ENCODE measurements around the gene TBC1D14. TPM values are rescaled to one million over a fixed set of nuclear protein-coding genes. Genes with fewer than 3 reads are reported as not detected.

Gene TBC1D14
- total RNA-seq, 4 donors from 2014 or later = 39.8 to 47.0 (median 46.0) TPM

DNA sequence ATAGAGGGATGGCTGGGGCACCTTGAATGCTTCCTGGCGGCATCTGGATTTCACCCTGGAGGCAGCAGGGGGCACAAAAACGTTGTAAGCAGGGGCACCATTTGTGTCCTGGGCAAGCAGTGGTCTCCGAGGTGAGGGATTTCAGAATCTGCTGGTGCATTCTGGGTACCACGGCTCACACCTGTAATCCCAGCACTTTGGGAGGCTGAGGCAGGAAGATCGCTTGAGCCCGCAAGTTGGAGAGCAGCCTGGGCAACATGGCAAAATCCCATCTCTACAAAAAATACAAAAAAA is 16.8 kb upstream of the TBC1D14 start:
- Histone ChIP-seq H3K27ac (no peak overlapping the region), H3K27me3 (no peaks in the 10 kb centered on the region), H3K9me3 (no peaks in the 10 kb centered on the region), H3K36me3 (no peaks in the 10 kb centered on the region), H3K4me1 (peaks cover 8 to 19% of the 10 kb centered on the region in 2 donors), H3K4me3 (replicated peaks in 1 of 3) (no peak overlapping the region)
- no peak for DNase-seq
- intact Hi-C loops (cut with DNase I) = no loop called here
- TF ChIP-seq CTCF (IDR thresholded peaks at IDR 0.05) = no peak
- 78% methylated on average over 6 of the region's 6 CpGs for WGBS, 2 donors

GRCh38 chr4:6893449-6894085 is 16.1 kb upstream of the TBC1D14 start:
- no peaks in the 10 kb centered on the region for H3K36me3 ChIP-seq
- DNase-seq = no peak
- no peak for TF ChIP-seq CTCF (IDR thresholded peaks at IDR 0.05)
- no peak for TF ChIP-seq POLR2A (IDR thresholded peaks at IDR 0.05)
- H3K27ac ChIP-seq = no peak overlapping the region
- H3K4me3 ChIP-seq (replicated peaks in 1 of 3) = no peak overlapping the region
- WGBS, 2 donors = 74% methylated on average over 7 of the region's 7 CpGs
- no peaks in the 10 kb centered on the region for H3K27me3 ChIP-seq
- H3K4me1 ChIP-seq = peaks cover 8 to 19% of the 10 kb centered on the region in 2 donors
- intact Hi-C loops (cut with DNase I) = no loop called here
- H3K9me3 ChIP-seq = no peaks in the 10 kb centered on the region

DNA sequence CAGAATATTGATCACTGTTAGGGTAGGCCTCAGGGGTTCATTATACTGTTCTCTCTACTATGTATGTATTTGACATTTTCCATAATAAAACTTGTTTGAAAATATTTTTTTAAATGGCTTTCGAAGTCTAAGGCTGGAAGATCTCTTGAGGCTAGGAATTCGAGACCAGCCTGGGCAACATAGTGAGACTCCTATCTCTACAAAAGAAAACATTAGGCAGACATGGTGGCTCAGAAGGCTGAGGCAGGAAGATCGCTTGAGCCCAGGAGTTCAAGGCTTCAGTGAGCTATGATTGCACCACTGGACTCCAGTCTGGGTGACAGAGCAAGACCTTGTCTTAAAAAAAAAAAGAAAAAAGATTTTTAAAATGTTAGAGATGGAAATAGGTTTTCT is 15.5 kb upstream of the TBC1D14 start:
- intact Hi-C loops (cut with DNase I) = no loop called here
- H3K9me3 ChIP-seq = no peaks in the 10 kb centered on the region
- peaks cover 8 to 19% of the 10 kb centered on the region in 2 donors for H3K4me1 ChIP-seq
- H3K4me3 ChIP-seq (replicated peaks in 1 of 3) = no peak overlapping the region
- H3K27me3 ChIP-seq = no peaks in the 10 kb centered on the region
- DNase-seq = no peak
- TF ChIP-seq POLR2A (IDR thresholded peaks at IDR 0.05) (no peak), CTCF (IDR thresholded peaks at IDR 0.05) (no peak)
- no peaks in the 10 kb centered on the region for H3K36me3 ChIP-seq
- no peak overlapping the region for H3K27ac ChIP-seq
- WGBS, 2 donors = 98% methylated on average over 3 of the region's 3 CpGs

GRCh38 chr4:6894528-6895498 is 14.8 kb upstream of the TBC1D14 start:
- intact Hi-C loops (cut with DNase I) = no loop called here
- Histone ChIP-seq H3K4me3 (replicated peaks in 1 of 3) (no peak overlapping the region), H3K27me3 (no peaks in the 10 kb centered on the region), H3K36me3 (no peaks in the 10 kb centered on the region), H3K27ac (no peak overlapping the region), H3K4me1 (peaks cover 8 to 19% of the 10 kb centered on the region in 2 donors), H3K9me3 (no peaks in the 10 kb centered on the region)
- no peak for DNase-seq
- TF ChIP-seq CTCF (IDR thresholded peaks at IDR 0.05) (no peak), POLR2A (IDR thresholded peaks at IDR 0.05) (no peak)
- 89 to 90% methylated on average over 26 to 29 of the region's 29 CpGs for WGBS, 2 donors

DNA sequence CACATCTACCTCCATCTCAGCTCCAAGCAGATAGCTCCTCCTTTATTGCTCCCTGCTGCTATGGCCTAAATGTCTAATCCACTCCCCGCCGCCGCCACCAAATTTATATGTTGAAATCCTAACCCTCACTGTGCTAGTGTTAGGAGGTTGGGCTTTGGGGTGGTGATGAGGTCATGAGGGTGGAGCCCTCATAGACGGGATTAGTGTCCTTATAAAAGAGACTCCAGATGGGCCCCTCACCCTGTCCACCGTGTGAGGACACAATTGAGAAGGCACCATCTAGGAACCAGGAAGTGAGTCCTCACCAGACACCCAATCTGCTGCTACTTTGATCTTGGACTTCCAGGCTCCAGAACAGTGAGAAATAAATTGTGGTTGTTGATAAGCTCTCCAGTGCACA is 13.6 kb upstream of the TBC1D14 start:
- 92 to 94% methylated on average over 4 to 5 of the region's 5 CpGs for WGBS, 2 donors
- no peak overlapping the region for H3K27ac ChIP-seq
- H3K4me1 ChIP-seq = peaks cover 8 to 19% of the 10 kb centered on the region in 2 donors
- DNase-seq = no peak
- H3K27me3 ChIP-seq = no peaks in the 10 kb centered on the region
- TF ChIP-seq POLR2A (IDR thresholded peaks at IDR 0.05) (no peak), CTCF (IDR thresholded peaks at IDR 0.05) (no peak)
- H3K9me3 ChIP-seq = no peaks in the 10 kb centered on the region
- intact Hi-C loops (cut with DNase I) = no loop called here
- H3K36me3 ChIP-seq = no peaks in the 10 kb centered on the region
- H3K4me3 ChIP-seq (replicated peaks in 1 of 3) = no peak overlapping the region
